Activated CD4-positive, alpha-beta T cell treated with anti-CD3 and anti-CD28 coated beads, Interleukin-2, amount 50 U/mL, for 4 hours (primary cell): ENCODE data around the gene SUN1.
A peak's percentile ranks its signal among the peaks of the same experiment; 100 is the strongest.
"Not testable (repeated sequence)": the region's sequence is repeated elsewhere in the genome, so short reads cannot be mapped to it uniquely, and the experiment has no call there.

ENCODE experiments used
- DNase-seq, 2 experiments: peaks; one replicate each; pipeline ENCODE4 v3.0.0-alpha.2; 2020

The SUN1 gene

DNA sequence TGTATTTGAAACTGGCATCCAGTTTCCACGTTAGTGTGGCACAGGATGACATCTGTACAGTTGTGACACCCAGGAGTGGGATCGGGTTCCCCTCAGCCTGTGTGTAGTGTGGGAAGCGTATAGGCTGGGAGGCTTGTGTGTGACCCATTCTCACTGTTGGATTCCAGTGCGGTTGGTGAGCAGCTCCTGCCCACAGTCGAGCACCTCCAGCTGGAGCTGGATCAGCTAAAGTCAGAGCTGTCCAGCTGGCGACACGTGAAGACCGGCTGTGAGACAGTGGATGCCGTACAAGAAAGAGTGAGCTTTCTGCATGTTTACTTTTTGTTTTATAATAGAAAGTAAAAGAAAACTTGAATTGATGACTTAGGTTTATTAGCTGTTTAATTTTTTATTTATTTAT lies 25.4 kb downstream of the SUN1 start:
- no peak for DNase-seq

DNA sequence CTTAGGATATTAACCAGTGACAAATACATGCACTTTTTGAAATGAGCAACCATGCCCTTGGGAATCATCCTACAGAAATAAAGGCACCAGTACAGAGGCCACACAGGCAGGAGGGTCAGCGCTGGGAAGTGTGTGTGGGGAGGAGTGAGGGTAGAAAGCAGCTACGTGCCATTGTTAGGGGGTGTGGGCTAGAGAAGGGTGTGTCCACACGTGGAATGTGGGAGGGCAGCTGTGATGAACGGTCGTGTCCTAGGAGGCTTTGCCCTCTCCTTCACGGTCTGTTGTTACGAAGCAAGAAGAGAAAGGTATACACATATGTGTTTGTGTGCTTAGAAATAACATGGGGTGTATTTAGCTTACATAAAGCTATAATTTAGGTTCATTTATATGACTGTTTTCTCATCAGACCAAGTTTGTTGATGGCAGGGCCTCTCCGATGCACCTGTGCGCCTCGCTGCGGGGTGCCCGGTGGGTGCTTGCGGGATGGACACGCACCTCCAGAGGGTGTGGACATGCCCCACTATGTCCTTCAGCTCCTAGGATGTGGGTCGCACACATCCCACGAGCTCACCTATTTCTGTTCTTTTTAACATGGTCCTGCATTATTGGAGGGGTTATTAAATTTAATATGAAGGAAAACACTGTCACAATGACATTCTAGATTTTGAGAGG lies 27.2 kb downstream of the SUN1 start:
- no peak for DNase-seq

DNA sequence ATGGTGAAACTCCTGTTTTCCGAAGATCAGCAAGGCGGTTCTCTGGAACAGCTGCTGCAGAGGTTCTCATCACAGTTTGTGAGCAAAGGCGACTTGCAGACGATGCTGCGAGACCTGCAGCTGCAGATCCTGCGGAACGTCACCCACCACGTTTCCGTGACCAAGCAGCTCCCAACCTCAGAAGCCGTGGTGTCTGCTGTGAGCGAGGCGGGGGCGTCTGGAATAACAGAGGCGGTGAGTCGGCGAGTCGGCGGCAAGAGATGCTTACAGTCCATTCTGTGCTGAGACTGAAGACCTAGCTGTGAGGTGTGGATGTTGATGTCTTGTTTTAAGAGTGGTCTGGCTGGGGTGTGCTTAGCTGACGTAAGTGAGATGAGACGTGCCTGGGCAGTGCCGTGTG lies 27.9 kb downstream of the SUN1 start:
- no peak for DNase-seq

DNA sequence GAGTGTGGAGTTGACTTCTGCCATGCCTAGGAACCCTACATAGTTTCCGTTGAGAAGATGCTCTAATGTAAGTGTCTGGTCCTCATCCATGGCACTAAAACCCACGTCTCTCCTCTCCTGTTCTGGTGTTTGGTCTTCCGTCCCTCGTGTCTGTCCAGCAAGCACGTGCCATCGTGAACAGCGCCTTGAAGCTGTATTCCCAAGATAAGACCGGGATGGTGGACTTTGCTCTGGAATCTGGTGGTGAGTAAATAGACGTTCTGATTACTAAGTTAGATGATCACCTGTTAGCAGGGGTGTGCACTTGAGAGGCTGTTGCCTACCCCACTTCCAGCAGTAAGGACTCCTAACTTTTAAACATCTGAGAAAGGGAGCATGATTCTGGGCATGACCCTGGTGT lies 28.9 kb downstream of the SUN1 start:
- no peak for DNase-seq

DNA sequence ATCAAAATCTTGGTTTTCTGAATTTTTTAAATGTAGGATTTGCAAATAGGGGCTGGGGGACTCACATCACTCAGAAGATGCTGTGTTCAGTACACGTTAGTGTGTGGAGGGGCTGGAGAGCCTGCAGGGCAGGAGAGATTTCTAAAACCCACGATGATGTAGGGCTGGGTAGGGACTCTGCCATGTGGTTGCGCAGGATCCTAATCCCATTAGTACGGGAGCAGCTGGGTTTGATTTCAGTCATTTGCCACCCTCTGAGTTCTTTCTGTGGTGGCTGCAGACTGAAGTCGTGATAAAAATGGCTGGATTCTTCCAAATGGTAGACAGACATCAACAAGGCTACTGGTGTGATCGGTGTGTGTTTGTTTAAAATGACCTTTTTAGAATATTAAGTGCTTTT lies 29.9 kb downstream of the SUN1 start:
- DNase-seq = no peak

DNA sequence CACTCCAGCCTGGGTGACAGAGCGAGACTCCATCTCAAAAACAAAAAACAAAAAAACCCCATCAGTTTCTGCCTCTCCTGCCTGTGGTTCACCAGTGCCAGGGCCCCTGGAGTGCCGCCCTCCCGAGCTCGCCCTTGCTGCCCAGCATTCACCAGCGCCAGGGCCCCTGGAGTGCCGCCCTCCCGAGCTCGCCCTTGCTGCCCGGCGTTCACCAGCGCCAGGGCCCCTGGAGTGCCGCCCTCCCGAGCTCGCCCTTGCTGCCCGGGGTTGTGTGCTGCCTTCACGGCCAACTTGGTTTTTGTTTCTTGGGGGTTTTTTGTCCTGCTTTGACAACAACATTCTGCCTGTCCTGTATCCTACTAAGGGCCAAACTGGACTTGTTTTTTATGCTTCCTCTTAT lies 30.8 kb downstream of the SUN1 start:
- no peak for DNase-seq

DNA sequence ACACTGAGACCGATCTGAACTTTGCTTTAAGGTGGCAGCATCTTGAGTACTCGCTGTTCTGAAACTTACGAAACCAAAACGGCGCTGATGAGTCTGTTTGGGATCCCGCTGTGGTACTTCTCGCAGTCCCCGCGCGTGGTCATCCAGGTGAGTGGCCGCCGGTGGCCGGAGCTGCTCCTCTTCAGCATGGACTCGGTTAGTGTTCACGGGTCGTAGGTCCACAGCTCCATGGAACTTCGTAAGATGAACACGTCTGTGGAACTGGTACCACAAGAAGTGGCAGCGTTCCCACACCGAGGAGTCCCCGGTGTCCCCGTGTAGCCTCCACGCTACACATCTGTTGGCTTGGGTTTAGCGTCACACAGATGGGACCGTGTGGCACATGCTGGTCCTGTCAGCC lies 33.6 kb downstream of the SUN1 start:
- no peak for DNase-seq

DNA sequence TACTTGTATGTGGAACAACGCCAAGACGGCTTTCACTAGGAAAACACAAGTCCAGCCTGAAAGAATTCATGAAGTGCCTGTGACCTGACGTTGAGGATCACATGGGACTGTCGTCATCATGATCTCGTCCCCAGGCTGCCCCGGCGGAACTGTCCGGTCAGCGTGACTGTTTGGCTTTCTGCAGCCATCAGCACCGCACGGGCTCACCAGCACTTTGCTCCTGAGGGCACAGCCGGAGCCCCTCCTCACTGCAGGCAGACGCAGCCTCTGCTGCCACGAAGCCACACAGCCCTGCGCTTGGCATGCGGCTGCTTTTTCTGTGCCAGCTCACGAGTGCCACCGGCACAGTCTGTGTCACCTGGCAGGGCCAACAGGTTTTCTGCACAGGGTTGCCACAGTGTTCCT lies 34.7 kb downstream of the SUN1 start:
- no peak for DNase-seq

DNA sequence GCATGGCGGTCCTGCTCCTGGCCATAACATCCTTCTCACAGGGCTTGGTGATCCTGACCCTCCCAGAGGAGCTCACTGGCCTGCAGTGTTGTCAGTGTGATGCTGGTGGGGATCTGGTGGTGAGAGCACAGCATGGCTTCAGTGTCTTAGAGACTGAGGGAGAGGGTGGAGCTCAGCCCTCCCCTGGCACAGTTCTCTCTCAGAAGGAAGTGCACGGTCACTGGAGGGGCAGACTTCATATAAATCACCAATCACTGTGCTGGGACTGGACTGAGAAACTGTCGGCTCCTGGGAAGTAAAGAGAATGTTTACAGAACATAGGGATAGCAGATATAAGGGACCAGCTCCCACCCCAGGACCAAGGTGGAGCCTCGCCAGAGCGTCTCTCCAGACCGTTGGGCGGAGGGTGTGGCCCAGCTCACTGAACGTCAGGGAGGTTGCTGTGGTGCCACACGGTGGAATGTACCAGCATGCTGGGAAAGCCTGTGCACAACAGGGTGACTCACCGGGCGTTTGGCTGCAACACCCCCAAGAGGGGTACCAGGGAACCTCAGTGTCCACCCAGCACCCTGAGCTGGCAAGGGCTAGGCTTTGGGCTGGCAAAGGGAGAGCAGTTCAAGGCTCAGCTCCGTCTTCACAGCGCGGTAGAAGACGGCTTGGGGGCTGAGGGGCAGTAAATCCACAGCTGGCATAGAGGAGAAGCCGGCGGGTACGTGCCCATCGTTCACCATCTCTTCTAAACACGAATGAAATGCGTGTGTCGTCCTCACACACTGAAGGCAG lies 35.3 kb downstream of the SUN1 start:
- no peak for DNase-seq

DNA sequence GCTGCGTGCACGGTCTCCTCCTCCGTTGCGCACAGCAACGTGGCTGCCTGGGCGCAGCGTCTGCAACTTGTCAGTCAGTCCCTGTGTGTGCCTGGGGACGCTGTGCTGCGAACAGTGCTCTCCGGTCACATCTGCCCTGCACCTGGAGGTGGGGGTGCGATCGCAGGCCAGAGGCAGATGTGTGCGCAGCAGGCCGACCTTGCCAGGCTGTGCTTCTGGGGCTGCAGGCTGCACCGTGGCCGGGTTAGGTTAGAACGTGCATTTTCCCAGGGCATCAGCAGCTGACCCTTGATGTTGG lies 35.9 kb downstream of the SUN1 start:
- DNase-seq = no peak

DNA sequence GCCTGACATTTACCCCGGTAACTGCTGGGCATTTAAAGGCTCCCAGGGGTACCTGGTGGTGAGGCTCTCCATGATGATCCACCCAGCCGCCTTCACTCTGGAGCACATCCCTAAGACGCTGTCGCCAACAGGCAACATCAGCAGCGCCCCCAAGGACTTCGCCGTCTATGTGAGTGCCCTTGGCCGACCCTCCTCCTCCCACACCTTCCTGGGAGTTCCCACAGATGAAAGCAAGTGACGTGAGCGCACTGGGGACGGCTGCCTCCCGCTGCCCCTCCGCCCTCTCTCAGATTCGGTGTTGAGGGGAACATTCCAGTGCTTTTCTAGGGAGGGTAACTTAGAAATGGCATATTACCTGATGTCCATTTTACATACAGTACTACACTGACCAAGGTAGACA lies 37.1 kb downstream of the SUN1 start:
- no peak for DNase-seq

DNA sequence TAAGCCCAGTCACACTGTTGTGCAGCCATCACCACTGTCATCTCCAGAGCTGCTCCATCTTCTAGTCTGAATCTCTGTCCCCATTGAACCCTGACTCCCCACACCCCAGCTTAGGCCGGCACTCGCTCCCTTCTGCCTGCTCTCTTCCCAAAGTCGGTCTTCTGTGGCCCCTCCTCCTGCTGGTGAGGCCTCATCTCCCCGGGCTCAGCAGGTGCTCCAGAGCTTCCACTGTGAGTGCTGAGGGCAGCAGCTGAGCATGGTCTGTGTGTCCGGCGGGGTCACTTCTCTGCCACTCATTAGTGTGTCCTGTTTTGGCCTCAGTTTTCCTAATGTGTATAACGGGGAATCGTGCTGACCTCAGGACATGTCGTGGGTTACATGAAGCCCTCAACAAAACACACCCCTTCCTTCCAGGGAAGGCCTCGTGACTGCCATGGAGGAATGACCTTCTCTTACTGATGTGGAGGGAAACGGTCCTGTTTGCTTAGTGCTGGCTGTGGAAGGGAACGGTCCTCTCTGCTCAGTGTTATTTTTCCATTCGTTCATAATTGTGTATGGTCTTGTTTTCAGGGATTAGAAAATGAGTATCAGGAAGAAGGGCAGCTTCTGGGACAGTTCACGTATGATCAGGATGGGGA lies 39.7 kb downstream of the SUN1 start:
- DNase-seq = no peak

DNA sequence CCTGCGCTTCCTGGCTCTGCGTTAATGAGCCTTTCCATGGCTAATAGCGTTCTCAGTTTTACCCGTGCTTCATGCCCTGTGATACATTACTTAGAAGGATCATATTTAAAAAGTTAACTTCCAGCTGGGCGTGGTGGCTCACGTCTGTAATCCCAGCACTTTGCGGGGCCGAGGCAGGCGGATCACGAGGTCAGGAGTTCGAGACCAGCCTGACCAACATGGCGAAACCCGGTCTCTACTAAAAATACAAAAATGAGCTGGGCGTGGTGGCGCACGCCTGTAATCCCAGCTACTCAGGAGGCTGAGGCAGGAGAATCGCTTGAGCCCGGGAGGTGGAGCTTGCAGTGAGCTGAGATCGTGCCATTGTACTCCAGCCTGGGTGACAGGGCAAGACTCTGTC lies 40.4 kb downstream of the SUN1 start:
- not testable (repeated sequence) for DNase-seq

DNA sequence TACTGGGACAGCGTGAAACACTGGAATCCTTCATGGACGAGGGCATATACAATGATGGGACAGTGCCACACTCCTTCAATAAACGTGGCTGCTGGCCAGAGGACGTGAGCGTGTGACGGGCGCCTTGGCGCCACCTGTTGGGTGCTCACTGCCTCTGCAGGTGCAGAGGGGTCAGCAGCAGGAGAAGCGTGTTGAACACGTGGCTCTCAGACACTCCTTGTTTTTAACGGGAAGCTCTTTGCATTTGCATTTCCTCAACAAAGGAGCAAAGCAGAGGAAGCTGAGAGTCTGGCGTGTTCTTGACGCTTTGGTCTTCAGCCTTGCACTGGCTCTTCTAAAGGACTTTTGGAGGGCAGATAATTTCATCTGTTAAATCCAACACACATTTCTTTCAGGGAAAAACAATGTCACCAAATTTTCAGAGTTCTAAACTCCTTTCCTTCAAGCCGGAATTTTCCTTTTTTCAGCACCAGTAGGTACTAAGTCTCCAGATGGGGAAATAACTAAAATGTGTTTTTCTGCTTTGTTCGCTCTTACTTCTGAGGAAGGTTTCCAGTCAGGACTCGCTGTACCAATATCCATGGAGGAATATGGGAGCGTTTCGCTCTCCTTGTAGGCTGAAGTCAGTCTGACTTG lies 41.2 kb downstream of the SUN1 start:
- DNase-seq = peak; percentile 51 to 62

DNA sequence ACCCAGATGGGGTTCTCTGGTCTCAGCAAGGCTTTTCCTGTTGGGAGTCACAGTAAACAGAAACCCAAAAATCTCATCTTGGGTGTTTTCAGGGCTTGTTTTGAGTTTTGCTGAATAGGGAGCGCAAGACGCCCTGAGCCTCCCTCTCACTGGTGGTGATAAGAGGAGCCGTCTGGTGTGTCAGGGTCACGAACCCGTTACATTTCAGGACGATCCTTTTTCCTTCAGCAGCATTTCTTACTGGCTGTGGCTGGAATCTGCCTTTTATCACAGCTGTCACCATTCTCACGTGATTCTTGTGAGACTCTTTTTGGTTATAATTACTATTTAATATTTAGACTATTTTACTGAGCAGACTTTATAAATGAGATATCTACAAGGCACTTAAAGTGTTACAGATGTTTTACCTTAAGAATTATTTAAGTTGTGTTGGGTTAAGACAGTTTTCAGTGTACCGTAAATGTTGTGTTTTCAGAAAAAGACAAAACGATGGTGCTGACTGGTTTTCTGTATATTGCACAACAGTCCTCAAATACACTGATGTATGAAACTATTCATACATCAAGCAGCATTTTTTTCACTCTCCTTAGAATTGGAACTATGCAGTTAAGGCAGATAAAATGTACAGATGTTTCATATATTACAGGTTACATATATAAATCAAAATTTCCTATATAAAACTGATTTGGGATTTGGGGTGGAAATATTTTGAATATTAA lies 41.9 kb downstream of the SUN1 start:
- no peak for DNase-seq

DNA sequence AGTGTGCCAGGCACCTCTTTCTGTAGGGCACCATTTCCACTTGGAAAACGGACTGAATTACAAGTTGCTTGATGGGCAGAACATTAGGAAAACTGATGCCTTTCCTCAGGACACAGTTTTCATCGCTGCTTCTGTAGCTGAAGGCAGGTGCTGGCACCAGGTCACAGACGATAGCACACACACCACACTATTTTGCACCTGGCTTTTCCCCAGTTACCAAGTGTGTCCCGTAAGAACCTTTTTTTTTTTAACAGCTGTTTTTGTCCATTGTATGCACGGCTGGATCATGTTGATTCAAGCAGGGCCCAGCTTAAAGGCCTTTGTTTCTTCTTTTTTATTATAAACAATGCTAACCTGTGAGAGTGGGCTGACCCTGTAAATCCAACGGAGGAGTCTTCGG lies 42.8 kb downstream of the SUN1 start:
- no peak for DNase-seq

DNA sequence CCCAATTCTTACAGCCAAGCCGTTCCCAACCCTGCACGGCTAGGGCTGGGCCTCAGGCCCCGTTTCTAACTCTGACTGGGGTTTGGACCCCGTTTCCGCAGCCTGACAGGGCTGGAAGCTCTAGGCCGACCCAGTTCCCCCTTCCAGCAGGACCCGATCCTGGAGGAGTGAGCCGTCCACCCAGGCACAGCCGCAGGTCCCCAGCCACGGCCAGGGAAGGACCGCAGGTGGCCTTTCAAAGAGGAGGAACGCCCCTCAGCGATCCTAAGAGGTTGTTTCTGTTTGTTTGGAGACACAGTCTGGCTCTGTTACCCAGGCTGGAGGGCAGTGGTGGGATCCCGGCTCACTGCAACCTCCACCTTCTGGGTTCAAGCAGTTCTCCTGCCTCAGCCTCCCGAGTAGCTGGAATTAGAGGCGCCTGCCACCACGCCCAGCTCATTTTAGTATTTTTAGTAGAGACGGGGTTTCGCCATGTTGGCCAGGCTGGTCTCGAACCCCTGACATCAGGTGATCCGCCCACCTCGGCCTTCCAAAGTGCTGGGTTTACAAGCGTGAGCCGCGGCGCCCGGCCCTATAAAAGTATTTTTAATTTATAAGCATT lies 43.3 kb downstream of the SUN1 start:
- DNase-seq = no peak

DNA sequence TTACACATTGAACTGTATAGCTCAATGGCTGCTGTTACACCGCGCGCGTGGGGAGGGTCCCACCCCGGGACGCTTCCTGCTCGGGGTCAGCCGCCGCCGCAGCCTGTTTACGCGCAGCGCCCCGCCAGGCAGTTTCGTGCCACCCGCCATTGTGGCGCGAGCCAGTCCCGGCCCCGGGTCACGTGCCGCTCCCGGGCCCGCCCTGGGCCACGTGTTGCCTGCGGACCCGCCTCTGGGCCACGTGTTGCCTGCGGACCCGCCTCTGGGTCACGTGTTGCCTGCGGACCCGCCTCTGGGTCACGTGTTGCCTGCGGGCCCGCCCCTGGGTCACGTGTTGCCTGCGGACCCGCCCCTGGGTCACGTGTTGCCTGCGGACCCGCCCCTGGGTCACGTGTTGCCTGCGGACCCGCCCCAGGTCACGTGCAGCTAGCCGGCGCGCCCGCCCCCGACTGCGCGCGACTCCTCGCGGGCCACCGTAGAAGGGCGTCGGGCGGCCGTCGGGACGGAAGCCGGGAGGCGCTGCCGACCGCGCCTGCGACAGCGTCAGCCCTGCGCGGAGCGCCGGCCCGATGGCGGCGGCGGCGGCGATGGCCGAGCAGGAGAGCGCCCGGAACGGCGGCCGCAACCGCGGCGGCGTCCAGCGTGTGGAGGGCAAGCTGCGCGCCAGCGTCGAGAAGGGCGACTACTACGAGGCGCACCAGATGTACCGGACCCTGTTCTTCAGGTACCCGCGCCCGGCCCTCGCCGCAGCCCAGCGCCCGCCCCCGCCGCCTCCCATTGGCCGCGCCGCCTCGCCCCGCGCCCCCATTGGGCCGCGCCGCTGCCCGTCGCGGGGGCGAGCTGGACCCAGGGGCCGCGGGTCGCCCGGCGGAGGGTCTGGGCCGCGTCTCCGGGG lies 44.0 kb downstream of the SUN1 start, which contains the start of gene GET4:
GET4 (plus strand) TSS at position 478 of the 895 bp plus-strand sequence; CDS start at position 570, 92 bp downstream.
- DNase-seq = peak; percentile 94 to 96

DNA sequence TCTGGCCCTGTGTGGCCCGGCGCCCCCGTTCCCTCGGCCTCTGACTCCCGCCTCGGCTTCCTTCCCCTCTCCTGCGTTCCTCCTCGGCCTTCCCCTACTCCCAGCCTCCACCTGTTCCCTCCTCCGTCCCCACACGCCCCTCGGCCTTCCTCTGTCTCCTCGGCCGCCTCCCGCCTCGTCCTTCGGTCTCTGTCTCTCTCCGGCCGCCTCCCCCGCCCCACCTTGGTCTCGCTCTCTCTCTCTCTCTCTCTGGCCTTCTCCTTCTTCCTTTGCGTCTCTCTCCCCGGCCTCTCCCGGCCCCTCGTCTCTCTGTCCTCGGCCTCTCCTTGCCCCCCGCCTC lies 44.7 kb downstream of the SUN1 start:
- no peak for DNase-seq

DNA sequence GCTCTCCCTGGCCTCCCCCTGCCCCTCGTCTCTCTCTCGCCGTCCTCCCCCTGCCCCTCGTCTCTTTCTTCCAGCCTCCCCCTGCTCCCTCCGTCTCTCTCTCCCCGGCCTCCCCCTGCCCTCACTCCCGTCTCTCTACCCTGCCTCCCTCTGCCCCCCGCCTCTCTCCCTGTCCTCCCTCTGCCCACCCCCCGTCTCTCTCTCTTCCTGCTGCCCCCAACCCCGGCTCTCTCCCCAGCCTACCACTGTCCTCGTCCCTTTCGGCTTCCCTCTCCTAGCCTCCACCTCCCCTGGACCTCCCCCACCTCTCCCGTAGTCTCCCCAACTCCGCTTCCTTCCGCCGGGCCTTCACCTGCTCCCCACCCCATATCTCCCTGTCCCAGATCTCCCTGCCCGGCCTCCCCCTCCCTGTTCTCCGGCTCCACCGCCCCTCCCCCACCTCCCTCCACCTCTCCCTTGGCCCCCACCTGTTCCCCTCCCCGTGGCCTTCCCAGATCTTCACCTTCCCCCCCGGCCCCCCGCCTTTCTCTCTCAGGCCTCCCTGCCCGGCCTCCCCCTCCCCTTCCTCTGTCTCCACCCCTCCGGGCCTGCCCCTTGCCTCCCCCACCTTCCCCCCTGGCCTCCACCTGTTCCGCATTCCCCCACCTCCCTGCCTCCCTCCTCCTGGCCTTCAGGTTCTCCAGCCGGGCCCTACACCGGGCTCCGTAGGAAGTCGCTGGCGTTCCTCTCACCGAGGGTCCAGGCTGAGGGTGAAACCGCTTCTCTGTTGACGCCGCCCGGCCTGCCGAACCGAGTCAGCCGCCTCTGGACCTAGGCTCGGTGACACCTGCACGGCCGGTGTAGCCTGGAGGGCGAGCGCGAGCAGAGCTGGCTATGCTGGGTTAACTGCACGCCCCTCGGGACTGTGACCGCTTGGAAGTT lies 45.3 kb downstream of the SUN1 start:
- no peak for DNase-seq

DNA sequence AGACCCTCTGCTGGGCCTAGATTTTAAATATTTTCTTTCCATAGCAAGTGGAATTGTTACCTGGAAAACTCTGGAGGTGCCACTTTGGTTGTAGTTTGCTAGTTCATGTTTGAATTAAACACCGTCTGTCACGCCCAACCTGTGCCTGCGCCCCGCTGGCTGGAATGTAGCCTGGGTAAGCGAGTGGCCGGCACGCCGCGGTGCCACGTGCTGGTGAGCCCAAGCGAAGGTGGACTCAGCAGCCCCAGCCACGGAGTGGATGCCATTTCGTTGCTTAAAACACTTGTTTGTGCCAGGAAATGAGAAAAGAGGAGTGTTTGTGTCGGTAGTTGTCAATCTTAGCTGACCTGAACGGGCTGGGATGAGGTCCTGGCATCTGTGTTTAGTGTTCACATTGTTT lies 46.8 kb downstream of the SUN1 start:
- no peak for DNase-seq
